CMK (cell line): ENCODE results near the gene LARP6.
"Not testable (repeated sequence)": the region's sequence is repeated elsewhere in the genome, so short reads cannot be mapped to it uniquely, and the experiment has no call there.

Source experiments
- DNase-seq: peaks from one replicate; pipeline ENCODE4 v3.0.0-alpha.2; 2010; ENCODE audit warnings: low read depth

LARP6 gene

DNA sequence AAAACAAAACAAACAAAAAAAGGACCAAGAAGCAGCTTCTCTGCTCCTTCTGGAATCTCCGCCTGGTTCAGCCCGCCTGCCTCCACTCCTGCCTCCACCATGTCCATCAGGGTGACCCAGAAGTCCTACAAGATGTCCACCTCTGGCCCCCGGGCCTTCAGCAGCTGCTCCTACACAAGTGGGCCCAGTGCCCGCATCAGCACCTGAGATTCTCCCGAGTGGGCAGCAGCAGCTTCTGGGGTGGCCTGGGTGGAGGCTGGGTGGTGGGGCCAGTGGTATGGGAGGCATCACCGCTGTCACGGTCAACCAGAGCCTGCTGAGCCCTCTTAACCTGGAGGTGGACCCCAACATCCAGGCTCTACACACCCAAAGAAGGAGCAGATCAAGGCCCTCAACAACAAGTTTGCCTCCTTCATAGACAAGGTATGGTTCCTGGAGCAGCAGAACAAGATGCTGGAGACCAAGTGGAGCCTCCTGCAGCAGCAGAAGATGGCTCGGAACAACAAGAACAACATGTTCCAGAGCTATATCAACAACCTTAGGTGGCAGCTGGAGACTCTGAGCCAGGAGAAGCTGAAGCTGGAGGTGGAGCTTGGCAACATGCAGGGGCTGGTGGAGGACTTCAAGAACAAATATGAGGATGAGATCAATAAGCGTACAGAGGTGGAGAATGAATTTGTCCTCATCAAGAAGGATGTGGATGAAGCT is 4.8 kb upstream of the LARP6 start:
- DNase-seq, result not testable (repeated sequence)

DNA sequence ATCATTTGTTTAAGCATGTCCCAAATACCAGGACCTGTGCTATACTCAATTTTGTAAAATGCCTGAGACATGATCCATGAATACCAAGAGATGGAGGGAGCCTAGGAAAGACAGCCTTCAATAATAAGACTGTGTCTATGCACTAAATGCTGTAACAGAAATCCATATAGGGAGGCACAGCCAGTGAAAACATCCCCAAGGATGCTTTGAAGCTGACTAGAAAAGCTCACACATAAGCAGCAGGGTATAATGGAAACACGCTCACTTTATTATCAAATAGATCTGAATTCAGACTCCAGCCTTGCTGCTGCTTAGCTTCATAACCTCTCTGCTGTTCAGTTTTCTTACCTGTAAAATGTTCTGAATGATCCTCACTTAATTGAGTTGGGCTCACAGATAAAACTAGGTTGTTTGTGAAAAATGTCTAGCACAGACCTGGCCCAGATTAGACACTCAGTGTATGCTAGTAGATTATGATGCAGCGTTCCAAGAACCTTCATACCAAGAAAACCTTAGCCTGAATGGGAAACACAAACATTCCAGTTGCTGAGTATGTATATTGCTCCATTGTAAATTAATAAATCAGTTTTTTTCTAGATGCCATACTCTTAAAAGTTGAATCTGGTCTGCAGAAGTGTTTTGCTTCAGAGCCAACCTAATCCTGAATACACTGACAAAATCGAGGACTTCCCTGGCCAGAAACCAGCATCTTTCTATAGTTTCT is 3.8 kb upstream of the LARP6 start:
- no peak for DNase-seq

DNA sequence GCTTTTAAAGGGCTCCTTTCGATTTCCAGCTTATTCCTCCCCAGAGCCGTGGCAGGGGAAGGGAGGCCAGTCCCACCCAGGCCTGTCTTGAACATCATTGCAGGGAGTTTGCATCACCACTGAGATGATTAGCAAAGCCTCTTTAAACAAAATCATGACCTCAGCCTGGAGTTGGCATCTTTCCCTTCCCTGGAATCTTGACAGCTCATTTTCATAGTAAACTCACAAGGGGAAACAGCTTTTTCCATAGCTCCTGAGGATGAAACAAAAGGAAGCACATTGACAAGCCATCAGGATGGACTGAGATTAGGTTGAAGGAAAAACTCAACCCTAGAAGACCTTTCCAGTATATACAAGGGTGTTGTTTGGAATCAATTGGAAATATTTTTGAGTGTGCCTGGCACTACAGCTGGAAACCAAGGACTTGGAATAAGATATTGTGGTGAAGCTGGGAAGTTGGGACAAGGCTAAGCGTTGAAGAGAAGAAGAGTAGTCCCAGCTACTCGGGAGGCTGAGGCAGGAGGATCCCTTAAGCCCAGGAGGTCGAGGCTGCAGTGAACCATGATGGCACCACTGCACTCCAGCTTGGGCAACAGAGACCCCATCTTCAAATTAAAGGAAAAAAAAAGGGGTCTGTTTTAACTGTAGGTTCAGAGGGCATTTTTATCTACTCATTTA is 3.1 kb upstream of the LARP6 start:
- no peak for DNase-seq

DNA sequence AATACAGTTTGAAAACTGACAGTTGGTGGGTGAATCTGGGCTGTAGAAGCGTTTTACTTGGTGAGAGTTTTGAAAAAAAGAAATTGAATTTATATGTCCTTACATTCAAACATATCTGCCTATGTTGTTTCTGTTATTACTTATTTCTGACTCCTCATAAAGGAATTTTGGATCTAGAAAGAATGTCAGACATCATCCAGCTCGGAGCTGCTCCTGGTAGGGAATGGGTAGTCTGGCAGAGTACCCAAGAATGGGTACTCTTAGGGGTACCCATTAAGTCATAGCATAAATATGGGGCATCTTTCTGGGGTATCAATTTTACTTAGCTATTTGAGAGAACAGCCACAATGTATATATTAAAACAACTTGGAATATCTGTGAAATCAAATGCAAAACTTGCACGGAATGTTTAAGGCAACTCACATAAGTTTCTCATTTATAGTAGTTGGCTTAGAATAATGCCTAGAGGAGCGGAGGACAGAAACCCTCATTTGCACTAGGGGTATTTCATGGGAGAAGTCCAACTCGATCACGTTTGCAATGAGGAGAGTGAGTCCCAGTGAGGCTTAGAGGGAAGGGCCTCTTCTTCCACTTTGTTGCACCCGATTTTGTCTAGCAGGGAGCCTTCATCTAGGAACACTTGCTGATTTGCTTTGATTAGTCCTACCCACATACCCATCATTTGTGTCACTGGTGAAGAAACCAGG is 2.4 kb upstream of the LARP6 start:
- no peak for DNase-seq

DNA sequence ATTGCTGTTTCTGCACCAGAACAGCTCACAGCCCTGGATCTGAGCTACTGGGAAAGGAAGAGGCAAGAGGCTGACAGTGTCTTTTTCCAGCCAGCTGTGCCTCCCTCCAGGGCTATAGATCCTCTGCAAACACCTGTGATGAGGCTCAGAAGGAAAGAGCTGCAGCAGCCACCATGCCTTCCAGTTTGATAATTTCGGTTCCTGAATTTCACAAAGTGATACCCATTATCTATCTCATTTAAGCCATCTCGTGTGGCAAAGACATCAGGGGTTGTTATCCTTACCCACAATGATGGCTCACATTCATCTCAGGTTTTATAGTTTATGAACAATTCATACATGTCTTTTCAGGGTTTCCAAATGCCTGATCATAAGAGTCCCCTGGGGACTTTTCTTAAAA is 1.8 kb upstream of the LARP6 start:
- DNase-seq, result no peak

DNA sequence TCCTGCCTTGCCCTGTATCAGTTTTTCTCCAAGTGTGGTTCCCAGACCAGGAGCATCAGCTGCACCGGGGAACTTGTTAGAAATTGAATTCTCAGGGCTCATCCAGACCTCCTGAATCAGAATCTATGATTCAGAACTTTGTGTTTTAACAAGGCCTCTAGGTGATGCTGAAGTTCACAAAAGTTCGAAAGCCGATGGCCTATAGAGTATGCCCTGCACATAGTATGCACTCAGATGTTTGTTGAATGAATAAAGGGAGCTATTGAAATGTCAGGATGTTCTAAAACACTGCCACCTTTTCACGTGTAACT is 664 bp upstream of the LARP6 start:
- DNase-seq, result no peak

DNA sequence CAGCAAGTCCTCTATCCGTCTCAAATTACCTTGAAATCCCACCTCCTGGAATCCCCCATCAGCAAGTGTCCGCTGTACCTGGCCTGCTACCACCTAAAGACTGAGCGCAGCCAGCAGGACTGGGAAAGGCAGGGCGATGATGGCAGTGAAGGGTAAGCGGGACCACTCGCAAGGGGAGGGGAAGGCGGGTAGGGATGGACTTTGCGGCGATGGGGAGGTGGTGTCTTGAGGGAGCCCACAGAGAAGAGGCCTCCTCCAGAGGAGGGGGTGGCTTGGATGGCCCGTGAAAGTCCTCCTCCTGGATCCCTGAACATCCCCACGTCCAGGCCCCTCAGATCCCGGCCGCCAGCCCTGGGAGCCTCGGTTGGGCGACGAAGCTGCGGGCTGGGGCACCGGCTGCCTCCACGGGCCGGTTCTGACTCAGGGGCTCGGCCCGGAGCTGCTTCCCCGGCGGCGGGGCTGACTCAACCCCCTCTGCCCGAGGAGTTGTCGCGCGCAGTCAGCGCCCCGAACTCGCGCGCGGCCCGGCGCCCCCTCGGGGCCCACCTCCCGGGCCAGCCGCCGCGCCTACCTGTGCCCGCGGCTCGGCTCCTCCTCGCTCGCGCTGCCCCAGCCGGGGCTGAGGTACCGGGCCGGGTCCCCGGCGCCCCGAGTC is 512 bp downstream of the LARP6 start:
- DNase-seq, result no peak

DNA sequence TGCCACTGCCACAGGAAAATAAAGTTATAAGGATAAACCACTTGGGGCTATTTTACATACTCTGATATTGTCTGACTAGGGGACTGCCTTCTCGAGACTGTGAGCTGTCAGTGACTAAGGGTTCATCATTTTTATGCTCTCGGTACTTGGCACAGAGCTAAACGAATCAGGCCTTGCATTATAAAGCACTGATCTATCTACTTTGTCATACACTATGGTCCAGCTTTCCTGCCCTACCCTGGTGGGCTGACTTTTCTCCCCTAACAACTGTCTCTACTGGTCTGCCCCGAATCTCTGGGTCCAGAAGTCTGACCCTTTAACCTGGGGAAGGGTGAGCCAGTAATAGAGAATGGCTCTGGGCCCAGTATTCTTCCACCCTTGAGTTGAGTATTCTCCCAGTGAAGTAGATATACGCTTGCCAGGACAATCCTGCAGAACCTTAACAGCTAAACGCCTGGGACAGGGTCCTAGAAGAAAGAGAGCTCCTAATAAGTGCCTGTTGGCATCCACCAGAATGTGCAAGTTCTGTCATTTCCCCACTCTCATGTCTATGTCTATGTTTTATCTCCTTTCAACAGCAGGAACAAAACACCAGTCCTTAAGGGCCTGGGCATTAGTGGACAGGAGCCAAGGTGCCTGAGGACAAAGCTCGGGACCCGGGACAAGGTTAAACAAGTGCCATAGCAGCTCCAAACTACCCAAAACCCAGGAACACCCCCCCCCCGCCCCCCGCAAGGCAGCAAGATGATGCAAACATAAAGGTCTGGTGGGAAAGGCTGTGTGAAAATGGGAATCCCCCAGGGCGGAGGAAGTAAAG is 1.2 kb downstream of the LARP6 start:
- DNase-seq, result no peak

DNA sequence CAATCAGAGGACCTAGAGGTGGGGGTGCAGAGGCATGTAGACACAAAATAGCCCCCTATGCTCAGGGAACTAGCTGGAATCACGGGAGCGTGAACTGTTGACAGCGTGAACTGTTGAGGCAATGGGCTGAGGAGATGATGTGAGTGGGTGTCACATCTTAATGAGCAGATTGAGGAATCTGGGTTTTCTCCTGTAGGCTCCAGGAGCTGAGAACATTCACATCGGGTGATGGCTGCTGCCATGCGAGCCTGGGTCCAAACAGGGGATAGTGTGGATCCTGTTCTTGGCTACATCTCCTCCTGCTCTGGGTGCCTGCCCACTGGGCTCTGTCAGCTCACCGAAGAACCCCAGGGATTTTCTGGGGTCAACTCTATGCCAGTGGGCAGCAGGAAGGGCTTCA is 2.1 kb downstream of the LARP6 start:
- no peak for DNase-seq

DNA sequence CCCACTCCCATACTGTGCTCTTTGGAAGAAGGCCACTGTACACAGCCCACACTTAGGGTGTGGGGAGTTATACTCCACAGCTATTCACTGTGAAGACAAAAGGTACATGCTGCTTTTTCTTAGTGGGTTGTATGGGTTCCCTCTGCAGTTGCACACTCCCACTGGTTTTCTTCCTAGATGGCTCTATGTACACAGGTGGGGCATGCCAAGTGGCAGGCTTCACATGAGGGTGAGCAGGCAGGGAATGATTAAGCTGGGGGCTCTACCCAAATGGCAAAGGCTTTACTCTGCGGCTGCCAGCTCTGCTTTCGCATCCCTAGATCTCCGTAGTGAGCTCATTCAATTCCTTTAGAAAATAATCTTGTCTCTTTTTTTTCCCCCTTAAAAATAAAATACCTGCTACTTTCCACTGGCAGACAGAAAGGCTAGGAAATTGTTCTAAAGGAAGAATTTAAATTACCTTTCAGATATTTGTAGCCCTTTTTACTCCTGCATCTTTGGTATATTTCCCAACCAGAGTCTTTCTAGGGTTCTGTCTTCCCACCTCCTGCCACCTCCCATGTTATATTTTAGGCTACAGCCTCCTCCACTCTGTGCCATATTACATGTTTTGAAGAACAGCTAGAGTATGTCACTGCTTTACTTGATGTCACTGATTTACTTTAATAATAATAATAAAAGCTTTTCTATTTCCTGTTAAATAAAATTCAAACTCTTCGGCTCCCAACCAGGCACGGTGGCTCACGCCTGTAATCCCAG is 8.2 kb downstream of the LARP6 start:
- DNase-seq, result no peak

DNA sequence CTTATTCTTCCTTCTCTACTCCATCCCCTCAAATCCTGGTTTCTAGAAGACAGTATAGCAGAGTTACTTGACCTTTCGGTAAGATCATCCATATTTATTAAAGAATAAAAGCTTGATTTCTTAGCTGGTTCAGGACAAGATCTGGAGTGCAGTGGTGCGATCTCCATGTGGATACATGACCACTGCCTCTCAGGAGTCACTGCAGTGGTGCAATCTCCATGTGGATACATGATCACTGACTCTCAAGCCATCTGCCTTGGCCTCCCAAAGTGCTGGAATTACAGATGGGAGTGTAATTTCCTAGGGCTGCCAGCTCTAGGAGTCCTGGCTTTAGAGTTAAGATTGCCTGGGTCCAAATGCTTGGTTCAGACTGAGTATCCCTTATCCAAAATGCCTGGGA is 16.5 kb downstream of the LARP6 start:
- DNase-seq, result no peak

DNA sequence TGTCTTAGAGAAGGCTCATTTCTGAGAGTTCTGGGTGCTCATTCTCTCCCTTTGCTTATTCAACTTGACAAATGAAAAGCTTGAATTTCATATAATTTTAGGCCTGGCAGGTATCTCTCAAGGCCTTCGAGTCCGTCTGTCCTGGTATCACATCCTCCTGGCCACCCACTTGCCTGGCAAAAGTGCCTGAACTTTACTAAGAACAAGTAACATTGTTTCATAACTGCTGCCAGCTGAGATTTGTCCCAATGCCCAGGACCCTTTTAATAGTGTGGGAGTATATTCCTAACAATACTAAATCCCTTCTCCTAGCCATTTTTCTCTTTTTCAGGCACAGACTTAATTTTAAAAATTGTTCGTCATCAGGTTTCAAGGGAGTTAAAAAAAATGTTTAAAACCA is 18.1 kb downstream of the LARP6 start:
- no peak for DNase-seq

DNA sequence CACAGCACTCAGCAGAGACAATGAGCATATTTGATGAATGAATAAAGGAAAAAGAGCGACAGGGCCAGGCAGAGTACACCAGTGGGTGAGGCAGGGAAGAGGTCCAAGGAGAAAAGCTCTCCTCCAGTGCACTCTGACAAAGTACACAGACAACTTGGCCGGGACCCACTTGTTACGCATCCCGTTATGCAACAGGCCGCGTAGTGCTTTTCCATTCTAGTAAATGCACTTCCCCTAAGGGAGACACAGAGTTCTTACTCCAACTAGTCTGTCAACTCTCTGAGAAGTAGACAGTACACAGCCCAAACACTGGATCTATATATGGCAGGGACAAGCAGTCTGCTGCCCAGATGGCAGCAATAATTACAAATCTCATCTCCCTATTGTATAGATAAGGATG is 18.5 kb downstream of the LARP6 start:
- no peak for DNase-seq

DNA sequence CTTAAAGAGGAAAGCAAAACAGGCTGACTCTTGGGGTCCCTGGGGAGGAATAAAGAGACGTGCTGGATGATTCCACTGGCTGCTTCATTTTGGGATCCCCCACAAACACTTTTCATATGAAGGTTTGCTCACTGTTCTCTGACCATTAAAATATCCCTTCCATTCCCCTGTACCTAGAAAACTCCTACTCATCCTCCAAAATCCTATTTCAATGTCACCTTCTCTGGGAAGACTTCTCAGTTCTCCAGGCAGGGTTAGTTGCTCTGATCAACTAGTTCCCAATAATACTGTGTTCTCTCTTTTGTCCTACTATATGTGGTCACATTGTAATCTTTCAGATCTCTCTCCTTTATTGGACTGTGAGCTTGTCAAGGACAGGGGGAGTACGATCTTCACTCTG is 19.0 kb downstream of the LARP6 start:
- DNase-seq, result no peak

DNA sequence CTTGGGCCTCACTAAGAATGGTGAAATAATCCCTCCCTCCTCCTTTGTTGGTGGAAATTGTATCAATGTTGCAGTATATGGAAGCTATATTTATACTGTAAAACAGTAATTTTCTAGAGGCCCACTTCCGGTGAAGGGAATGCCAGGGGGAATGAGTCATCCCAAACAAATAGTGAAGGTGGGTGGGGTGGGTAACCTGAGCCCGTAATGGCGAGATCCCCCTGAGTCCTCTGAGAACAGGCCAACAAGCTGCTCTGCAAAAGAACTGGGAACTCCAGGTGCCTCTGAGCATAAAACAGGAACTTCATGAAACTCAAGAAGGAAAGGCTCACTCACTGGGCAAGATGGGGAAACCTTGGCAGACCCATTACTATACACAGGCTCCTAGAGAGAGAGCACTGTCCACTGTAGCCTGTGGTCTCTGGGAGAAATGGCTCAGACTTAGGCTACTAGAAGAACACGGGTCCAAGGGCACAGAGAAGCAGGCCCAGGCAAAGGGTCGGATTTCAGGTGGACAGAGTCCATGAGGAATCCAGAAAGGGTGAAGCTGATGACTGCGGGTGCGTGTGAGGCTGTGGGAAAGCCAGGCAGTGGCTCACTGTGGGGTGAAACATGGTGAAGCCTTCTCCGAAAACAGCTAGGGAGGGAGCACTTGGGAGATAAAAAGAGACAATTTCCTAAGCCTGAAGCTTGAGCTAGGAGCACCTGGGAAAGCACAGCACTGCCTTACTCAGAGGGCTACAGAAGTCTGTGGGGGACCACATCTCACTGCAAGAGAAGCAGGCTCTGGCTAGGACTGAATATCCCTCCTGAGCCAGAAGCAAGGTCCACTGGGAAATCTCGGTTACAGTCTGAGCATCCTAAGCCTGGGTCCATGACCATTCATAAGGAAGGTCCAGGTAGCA is 19.8 kb downstream of the LARP6 start:
- DNase-seq, result no peak

DNA sequence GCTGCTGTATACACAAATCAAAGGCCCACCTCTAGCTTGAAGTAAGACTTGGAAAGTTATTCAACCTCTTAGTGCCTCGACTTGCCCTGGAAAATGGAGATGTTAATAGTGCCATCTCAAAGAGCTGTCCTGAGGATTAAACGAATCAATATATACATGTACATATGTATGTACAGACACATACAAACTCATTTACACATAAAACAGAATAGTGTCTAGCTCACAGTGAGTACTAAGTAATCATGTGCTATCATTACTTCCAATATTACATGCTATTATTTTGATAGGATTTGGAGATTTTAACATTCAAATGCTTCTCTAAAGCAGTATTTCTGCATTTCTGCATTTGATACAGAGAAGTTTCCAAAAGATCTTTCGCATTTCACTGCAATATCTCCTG is 20.5 kb downstream of the LARP6 start:
- DNase-seq, result no peak

DNA sequence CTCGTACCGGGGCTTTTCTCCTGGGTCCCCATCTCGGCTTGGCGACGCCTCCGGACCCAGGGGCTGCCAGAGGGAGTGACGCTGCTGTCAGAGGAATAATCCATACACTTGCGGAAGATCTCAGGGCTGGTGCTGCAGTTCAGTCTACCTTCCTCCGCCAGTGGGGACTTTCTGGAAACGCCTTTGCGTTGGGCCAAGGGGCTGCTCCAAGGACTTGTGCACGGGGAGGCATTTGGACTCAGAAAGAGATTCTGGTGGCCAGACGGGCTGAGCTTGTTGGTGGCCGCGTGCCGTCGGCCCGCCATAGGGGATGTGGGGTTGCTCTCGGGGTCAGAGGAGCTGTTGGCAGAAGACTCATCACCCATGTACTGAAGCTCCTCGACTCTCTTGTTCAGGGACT is 21.8 kb downstream of the LARP6 start:
- DNase-seq, result no peak

DNA sequence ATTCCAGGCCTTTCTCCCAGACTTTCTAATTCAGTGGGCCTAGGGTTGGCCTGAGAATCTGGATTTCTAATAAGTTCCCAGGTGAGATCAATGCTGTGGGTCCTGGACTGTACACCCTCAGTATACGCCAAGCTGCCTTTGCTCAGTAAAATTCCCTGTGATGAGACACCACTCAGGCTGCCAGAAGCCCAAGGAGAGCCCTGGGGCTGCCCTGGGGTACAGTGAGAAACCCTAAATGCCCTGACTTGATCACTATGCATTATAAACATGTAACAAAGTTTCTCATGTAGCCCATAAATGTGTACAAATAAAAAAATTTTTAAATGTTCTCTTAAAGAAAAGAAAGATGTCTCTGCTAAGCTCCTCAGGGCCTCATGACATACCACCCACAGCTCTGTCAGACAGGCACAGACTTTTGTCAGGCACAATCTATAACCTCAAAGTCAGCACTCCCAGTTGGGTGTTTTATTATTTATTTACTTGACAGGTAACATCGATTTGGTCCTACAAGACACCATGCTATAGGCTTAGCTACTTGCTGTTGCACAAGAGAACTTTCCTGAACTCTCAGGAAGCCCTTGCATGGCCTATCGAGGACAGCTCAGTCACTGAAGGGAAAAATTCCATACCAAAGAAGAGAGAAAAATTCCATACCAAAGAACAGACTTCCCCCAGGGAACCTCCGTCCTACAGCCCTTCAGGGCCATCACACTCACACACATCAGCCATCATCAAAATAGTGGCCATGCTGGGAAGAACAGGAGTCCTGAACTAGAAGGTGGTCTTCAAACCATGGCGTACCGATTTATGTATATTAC is 22.7 kb downstream of the LARP6 start:
- no peak for DNase-seq

DNA sequence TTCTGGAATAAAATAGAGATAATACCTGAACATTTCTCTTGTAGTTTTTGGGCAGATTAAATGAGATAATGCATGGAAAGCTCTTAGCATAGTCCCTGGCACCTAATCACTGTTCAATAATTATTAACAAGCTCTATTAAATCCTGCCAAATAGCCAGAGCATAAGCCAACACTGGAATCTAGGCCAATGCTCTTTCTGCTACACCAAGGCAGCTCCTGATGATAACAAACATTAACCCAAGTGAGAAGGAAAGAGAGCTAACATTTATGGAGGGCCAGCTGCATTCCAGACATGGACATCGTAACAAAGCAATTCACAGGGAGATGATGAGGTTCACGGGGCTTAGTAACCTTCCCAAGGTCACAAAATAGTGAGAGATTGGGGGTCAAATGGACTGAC is 23.3 kb downstream of the LARP6 start:
- no peak for DNase-seq
